SK-MEL-5 (cell line): ENCODE results near the gene CYTIP. TPM values are rescaled to one million over a fixed set of nuclear protein-coding genes. Genes with fewer than 3 reads are reported as not detected.

Experiments
- DNase-seq: peaks from one replicate; pipeline ENCODE4 v3.0.0-alpha.2; 2016; ENCODE audit warnings: low read depth, low spot score
- in situ Hi-C: cut with HindIII; loops from 2 replicates; pipeline ENCODE4 v1.10.0; 2016; ENCODE audit warnings: low sequenced_read_pairs, high pct_unique_total_duplicates, low pct_unique_long_range_greater_than_20kb
- total RNA-seq: library from RNA; depleted of rRNA; stranded (reverse); fragments of >200 nt; shearing (Covaris generic); gene quantifications from 2 replicates; pipeline ENCODE4 v1.2.3, GENCODE V29; 2014

The CYTIP gene
- total RNA-seq, 1 experiment from 2014 or later, result not detected

- in situ Hi-C loops, result no loop called here
- DNase-seq, result no peak
Observed at GRCh38 chr2:157432475-157433106, 11.3 kb downstream of the CYTIP start.

GRCh38 chr2:157431176-157431575, 12.7 kb downstream of the CYTIP start:
- in situ Hi-C loops, result no loop called here
- DNase-seq, result no peak

- in situ Hi-C loops, result no loop called here
- DNase-seq, result no peak
Observed at GRCh38 chr2:157428500-157429175, 15.3 kb downstream of the CYTIP start.

GRCh38 chr2:157427922-157428303, 16.0 kb downstream of the CYTIP start:
- in situ Hi-C loops, result no loop called here
- DNase-seq, result no peak

- no peak for DNase-seq
- in situ Hi-C loops, result no loop called here
Observed at GRCh38 chr2:157427003-157427921, 16.6 kb downstream of the CYTIP start.

DNA sequence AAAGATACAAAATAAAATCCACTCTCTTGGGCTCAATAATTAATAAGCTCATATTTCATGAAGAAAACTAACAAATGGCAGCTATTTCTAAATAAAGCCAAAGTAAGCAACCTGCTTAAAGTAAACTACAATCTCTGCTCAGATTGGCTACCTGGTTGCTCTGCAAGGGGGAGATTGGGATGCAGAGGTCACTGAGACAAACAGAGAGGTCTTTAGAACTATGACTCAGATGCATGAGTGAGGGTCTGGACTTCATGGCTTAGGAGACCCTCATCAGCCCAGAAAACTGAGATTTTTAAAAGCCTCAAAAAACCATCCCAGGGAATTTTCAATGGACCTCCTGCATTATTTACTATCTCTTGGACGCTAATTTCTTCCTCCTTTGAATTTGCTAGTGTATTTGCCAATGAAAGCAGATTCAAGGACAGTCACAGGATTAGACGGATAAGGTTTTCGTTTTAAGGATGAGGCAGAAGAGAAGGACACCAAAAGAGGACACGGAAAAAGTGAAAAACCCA, 17.4 kb downstream of the CYTIP start:
- in situ Hi-C loops, result no loop called here
- no peak for DNase-seq

DNA sequence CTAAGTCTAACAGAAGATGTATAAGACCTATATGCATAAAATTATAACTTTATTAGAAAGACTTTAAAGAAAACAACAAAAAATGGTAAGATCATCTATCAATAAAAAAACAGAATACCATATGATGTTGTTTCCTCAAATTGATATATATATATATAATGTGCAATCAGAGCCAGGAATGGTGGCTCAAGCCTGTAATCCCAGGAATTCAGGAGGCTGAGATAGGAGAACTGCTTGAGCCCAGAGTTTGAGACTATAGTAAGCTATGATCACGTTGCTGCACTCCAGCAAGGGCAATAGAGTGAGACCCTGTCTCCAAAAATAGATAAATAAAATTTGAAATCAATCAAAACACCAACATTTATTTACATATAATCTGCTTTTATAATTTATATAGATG, 19.5 kb downstream of the CYTIP start:
- DNase-seq, result no peak
- in situ Hi-C loops, result no loop called here

- in situ Hi-C loops, result no loop called here
- DNase-seq, result no peak
Observed at GRCh38 chr2:157421964-157422363, 21.9 kb downstream of the CYTIP start.

DNA sequence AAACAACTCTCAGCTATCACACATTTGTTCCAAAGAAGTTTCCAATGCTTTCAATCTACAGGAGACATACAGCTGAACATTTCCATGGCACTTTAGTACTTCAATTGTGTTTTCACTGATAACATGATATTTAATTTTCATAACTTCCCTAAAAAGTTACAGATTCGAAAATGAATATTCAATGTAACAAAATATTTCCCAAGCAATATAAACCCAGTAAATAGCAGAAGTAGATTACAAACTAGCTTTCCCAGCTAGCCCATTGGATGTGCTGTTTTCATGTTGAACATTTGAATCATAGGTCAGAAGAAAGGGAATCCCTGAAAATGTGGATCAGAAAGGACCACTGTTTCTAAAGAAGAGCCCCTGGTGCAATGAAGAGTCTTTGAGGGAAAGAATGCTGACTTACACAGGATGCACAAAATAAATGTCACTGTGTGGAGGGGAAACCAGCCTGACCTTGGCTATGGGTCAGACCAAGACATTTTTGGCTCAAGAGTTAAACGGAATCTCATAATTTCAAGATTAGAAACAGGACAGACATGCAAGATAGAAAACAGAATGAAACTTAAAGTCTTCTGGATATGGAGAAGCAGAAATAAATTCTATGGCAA, 22.5 kb downstream of the CYTIP start:
- in situ Hi-C loops, result no loop called here
- no peak for DNase-seq

- in situ Hi-C loops, result no loop called here
- no peak for DNase-seq
Observed at GRCh38 chr2:157420771-157421323, 23.0 kb downstream of the CYTIP start.

- no peak for DNase-seq
- in situ Hi-C loops, result no loop called here
Observed at GRCh38 chr2:157419031-157419575, 24.8 kb downstream of the CYTIP start.

- in situ Hi-C loops, result no loop called here
- no peak for DNase-seq
Observed at GRCh38 chr2:157418239-157418641, 25.6 kb downstream of the CYTIP start.

- in situ Hi-C loops, result no loop called here
Observed at GRCh38 chr2:157415591-157416101, 28.2 kb downstream of the CYTIP start.

GRCh38 chr2:157414050-157414449, 29.8 kb downstream of the CYTIP start:
- in situ Hi-C loops, result no loop called here
- no peak for DNase-seq

More at GRCh38 chr2:157415591-157416101, 28.2 kb downstream of the CYTIP start:
- no peak for DNase-seq

DNA sequence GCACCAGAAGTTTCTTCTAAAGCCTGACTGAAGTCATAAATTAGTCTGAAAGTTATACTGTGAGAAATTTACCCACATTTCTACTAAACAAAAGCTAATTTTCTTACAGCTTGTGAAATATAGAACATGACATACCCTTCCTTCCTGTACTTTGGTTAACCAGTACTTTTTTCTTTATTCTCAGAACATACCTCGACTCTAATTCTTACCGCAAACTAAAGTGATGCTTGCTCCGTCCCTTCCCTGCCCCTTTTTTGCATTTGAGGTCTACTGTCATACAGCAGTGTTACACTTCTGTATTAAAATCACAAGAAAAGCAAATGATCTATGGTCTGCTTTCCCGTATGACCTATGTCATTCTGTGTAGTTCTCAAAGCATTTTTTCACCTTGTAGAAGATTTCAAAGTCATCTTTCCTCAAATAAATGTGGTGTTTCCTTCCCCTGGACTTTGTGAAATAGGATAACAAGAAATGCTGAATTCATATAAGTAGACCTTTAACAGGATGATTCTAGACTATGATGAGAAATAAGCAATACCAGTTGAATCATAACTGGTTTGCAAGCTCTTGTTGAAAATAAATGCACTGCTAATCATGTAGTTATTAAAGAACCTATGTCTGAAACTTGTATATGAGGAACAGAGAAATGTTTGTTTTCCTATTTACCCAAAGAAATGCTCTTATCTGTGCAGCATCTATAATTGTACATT, 30.4 kb downstream of the CYTIP start:
- in situ Hi-C loops, result no loop called here
- DNase-seq, result no peak

DNA sequence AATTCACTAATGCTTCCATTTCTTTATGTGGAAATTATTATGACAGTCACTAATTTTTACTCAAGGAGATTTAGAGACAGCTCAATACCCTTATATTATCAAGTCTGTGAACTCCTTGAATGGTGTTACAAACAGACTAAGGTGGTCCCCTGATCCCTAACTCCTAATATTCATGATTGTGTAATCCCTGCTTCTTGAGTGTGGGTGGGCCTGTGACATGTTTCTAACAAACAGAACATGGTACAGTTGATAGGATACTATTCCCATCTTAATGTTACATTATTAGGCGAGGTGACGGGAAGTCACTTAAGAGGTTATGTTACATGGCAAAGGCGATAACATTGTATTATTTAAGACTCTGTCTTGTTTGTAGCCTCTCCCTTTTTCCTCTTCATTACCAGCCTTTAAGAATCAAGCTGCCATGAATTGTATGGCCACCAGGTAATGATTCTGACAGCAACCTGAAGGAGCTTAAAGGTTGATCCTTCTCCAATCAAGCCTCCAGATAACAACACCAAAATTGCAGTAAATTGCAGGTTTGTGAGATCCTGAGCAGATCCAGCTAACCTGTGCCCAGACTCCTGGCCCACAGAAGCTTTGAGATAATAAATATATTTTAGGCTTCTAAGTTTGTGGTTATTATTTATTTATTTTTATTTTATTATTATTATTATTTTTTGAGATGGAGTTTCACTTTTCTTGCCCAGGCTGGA, 32.1 kb downstream of the CYTIP start:
- DNase-seq, result no peak
- in situ Hi-C loops, result no loop called here
